GM19463 (cell line): Measurements from ENCODE around the gene PRR19.

ENCODE experiments used
- ATAC-seq: cut with Tn5 transposase; IDR thresholded peaks from one replicate; pipeline ENCODE4 v1.9.1; 2021; ENCODE audit warnings: mild to moderate bottlenecking, moderate library complexity; ENCODE audit not compliant: unreplicated experiment

PRR19 gene

GRCh38 chr19:42344336-42344893 lies 42.5 kb downstream of the PRR19 start:
- ATAC-seq, result no peak

GRCh38 chr19:42345191-42345812 lies 43.4 kb downstream of the PRR19 start:
- no peak for ATAC-seq

- no peak for ATAC-seq
Observed at GRCh38 chr19:42348211-42348610, 46.3 kb downstream of the PRR19 start.

GRCh38 chr19:42349378-42350107 lies 47.6 kb downstream of the PRR19 start:
- ATAC-seq, result no peak

- no peak for ATAC-seq
Observed at GRCh38 chr19:42350417-42350816, 48.5 kb downstream of the PRR19 start.

GRCh38 chr19:42351079-42351735 lies 49.3 kb downstream of the PRR19 start:
- ATAC-seq, result no peak

- no peak for ATAC-seq
Observed at GRCh38 chr19:42352301-42353259, 50.6 kb downstream of the PRR19 start.

- no peak for ATAC-seq
Observed at GRCh38 chr19:42353341-42354015, 51.5 kb downstream of the PRR19 start.

- ATAC-seq, result no peak
Observed at GRCh38 chr19:42355896-42356295, 54.0 kb downstream of the PRR19 start.

GRCh38 chr19:42356686-42357085 lies 54.8 kb downstream of the PRR19 start:
- ATAC-seq, result no peak

GRCh38 chr19:42357290-42357689 lies 55.4 kb downstream of the PRR19 start:
- ATAC-seq, result no peak
